MCF 10A (cell line): ENCODE data around the gene OSTM1. TPM values are rescaled to one million over a fixed set of nuclear protein-coding genes. Genes with fewer than 3 reads are reported as not detected.

Experiments
- BruUV-seq: library from RNA; stranded (reverse); fragments of 400-500 nt; replicated peaks from 2 replicates; lab custom pipeline; 2021; lab: Mats Ljungman, UMichigan
- CTCF ChIA-PET: fragments of 300-600 bp; sonication (Branson Sonifier 250); formaldehyde crosslinking; extraction: SDS; loops from one replicate; lab custom pipeline; 2021; ENCODE audit warnings: antibody characterized with exemption, inconsistent platforms; lab: Yijun Ruan, JAX
- POLR2A ChIA-PET: fragments of 300-600, 350-650 bp; sonication (Branson Sonifier 250); formaldehyde crosslinking; extraction: SDS; loops from one replicate; lab custom pipeline; 2020; ENCODE audit warnings: antibody characterized with exemption, inconsistent platforms; lab: Yijun Ruan, JAX
- DNase-seq: peaks from one replicate; pipeline ENCODE4 v3.0.0-alpha.2; 2018; ENCODE audit not compliant: unreplicated experiment
- H3K27ac Mint-ChIP-seq: one replicate; pipeline ENCODE4 v1.8.0; 2022; ENCODE audit warnings: mild to moderate bottlenecking, low read depth, mixed read lengths; ENCODE audit not compliant: unreplicated experiment
- H3K27me3 Mint-ChIP-seq: one replicate; pipeline ENCODE4 v1.8.0; 2022; ENCODE audit warnings: mixed read lengths; ENCODE audit not compliant: insufficient read depth, unreplicated experiment
- H3K36me3 Mint-ChIP-seq: one replicate; pipeline ENCODE4 v1.8.0; 2022; ENCODE audit warnings: mild to moderate bottlenecking, moderate library complexity, mixed read lengths; ENCODE audit not compliant: insufficient read depth, unreplicated experiment
- H3K4me1 Mint-ChIP-seq: one replicate; pipeline ENCODE4 v1.8.0; 2022; ENCODE audit warnings: mixed read lengths; ENCODE audit not compliant: insufficient read depth, unreplicated experiment
- H3K4me3 Mint-ChIP-seq: one replicate; pipeline ENCODE4 v1.8.0; 2022; ENCODE audit warnings: mild to moderate bottlenecking, moderate library complexity, mixed read lengths; ENCODE audit not compliant: unreplicated experiment
- H3K9me3 Mint-ChIP-seq: one replicate; pipeline ENCODE4 v1.8.0; 2022; ENCODE audit warnings: mixed read lengths; ENCODE audit not compliant: unreplicated experiment
- intact Hi-C: fragments of 100-400 bp; cut with micrococcal nuclease; formaldehyde crosslinking; loops from 2 replicates; pipeline ENCODE4 v1.14.1; 2022
- total RNA-seq: library from RNA; stranded (reverse); gene quantifications from 2 replicates; pipeline ENCODE4 v1.2.3, GENCODE V29; 2022
- TF ChIP-seq, protein P1 (sequence below): fragments of 200-600 bp; IDR thresholded peaks from one replicate; pipeline ENCODE4 v1.8.0; 2022; ENCODE audit warnings: antibody characterized with exemption, mild to moderate bottlenecking; ENCODE audit not compliant: unreplicated experiment

The OSTM1 gene
- total RNA-seq, 1 experiment from 2014 or later: 35.5 TPM

DNA sequence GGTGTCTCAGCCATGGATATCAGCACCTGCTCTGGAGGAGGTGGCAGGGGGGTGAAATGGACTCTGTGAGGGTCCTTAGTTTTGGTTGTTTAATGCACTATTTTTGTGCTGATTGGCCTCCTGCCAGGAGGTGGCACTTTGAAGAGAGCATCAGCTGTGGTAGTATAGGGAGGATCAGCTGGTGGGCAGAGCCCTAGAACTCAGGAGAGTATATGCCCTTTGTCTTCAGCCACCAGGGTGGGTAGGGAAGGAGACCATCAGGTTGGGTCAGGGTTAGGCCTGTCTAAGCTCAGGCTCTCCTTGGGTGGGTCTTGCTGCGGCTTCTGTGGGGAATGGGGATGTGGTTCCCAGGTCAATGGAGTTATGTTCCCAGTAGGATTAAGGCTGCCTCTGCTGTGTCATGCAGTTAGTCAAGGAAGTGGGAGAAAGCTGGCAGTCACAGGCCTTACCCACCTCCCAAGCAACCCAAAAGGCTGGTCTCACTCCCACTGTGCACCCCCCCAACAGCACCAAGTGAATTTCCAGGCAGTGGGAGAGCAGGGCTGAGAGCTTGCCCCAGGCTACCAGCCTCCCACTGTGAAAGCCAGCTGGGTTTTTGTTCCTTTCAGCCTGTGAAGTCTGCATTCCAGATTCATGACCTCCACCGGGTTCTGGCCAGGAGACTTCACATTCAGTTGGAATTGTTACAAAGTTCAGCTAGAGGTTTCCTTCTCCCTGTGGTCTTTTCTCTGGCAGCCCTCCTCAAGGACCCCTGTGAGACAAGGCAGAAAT is 5.7 kb upstream of the OSTM1 start:
- H3K9me3 Mint-ChIP-seq: no peaks in the 10 kb centered on the region
- H3K36me3 Mint-ChIP-seq: no peaks in the 10 kb centered on the region
- no TSS peak for BruUV-seq
- ChIA-PET CTCF (interaction anchor here (0.5 kb wide), 1 partner anchor 204 kb away, joined by 4 read pairs; no protein-coding TSS in a partner anchor), POLR2A (interaction anchor here (0.6 to 0.9 kb wide), 2 partner anchors 129 to 195 kb away, joined by 3 read pairs; no protein-coding TSS in a partner anchor)
- peak; percentile 30 for DNase-seq
- intact Hi-C loops: no loop called here
- no peak overlapping the region for H3K4me3 Mint-ChIP-seq
- no peak overlapping the region for H3K27ac Mint-ChIP-seq
- TF ChIP-seq, protein P1, sequence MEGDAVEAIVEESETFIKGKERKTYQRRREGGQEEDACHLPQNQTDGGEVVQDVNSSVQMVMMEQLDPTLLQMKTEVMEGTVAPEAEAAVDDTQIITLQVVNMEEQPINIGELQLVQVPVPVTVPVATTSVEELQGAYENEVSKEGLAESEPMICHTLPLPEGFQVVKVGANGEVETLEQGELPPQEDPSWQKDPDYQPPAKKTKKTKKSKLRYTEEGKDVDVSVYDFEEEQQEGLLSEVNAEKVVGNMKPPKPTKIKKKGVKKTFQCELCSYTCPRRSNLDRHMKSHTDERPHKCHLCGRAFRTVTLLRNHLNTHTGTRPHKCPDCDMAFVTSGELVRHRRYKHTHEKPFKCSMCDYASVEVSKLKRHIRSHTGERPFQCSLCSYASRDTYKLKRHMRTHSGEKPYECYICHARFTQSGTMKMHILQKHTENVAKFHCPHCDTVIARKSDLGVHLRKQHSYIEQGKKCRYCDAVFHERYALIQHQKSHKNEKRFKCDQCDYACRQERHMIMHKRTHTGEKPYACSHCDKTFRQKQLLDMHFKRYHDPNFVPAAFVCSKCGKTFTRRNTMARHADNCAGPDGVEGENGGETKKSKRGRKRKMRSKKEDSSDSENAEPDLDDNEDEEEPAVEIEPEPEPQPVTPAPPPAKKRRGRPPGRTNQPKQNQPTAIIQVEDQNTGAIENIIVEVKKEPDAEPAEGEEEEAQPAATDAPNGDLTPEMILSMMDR: no peak
- peaks cover 5% of the 10 kb centered on the region for H3K4me1 Mint-ChIP-seq
- H3K27me3 Mint-ChIP-seq: no peaks in the 10 kb centered on the region

DNA sequence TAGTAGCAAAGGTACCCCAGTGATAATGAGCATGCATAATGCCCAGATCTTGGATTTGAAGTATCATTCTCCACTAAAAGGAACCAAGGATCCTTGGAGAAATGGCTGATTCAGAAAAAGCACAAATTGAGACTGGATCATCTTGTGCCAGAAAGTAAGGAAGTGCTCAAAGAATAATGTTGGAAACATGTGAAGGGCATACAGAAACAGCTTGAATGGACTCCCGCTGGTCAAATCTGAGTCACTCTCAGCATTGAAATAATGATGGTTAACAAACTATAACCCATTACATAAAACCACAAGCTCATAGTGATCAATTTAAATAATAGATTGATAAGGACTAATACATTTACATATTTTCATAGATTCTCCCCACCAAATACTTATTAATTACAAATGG is 3.6 kb upstream of the OSTM1 start:
- TF ChIP-seq, protein P1: no peak
- BruUV-seq: no TSS peak
- H3K4me1 Mint-ChIP-seq: peaks cover 4% of the 10 kb centered on the region
- intact Hi-C loops: no loop called here
- no peak for DNase-seq
- no peaks in the 10 kb centered on the region for H3K9me3 Mint-ChIP-seq
- ChIA-PET POLR2A (no interaction called here), CTCF (no interaction called here)
- H3K27ac Mint-ChIP-seq: no peak overlapping the region
- no peaks in the 10 kb centered on the region for H3K27me3 Mint-ChIP-seq
- no peaks in the 10 kb centered on the region for H3K36me3 Mint-ChIP-seq
- H3K4me3 Mint-ChIP-seq: no peak overlapping the region

DNA sequence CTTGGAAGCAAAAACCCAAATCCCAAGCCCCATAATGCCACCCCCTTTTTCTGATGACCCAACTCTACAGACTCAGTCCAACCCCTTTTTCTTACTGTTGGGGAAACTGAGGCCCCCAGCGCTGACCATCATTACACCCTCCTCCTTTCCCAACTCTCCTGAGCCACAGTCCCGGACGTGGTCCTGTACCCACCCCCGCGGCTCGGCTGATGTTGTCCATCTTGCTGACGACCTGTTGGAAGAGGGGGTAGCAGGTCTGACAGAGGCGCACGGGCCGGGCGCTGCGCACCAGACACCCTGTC is 533 bp downstream of the OSTM1 start:
- intact Hi-C loops: no loop called here
- TF ChIP-seq, protein P1: no peak
- Mint-ChIP-seq H3K9me3 (no peaks in the 10 kb centered on the region), H3K36me3 (no peaks in the 10 kb centered on the region), H3K27me3 (no peaks in the 10 kb centered on the region), H3K4me3 (peak overlapping the region; percentile 72), H3K4me1 (peaks cover 6% of the 10 kb centered on the region), H3K27ac (peak overlapping the region; percentile 65)
- ChIA-PET POLR2A (interaction anchor here (0.7 to 1.5 kb wide), 5 partner anchors 11 to 770 kb away, joined by 3 to 8 read pairs (median 5); partner anchors contain the start of gene SNX3), CTCF (interaction anchor here (1.2 kb wide), 1 partner anchor 418 kb away, joined by 3 read pairs; no protein-coding TSS in a partner anchor)
- no peak for DNase-seq
- BruUV-seq: no TSS peak

DNA sequence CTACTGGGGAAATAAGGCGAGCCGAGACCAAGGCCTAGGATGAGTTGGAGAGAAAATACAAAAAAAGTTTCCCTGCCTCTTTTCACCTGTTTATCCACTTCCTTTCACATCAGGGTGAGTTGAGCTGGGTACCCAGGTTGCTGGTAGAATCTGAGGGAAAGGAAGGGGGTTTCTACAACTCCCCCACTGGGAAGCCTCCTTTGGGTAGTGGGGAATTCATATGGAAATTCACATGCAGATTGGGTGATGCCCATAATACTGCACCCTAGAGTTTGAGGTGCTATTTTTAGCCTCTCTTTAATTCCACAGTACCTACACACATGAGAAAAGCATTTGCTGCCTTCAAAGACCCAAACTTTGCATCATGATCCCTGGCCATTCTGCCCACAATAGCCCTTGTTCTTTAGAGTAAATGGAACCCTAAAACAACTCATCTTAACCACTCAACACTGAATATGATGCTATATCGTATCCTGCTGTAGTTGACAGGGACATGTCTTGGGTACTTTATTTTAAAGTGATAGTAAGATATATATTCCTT is 2.7 kb downstream of the OSTM1 start:
- Mint-ChIP-seq H3K4me1 (peaks cover 6% of the 10 kb centered on the region), H3K27me3 (no peaks in the 10 kb centered on the region), H3K36me3 (no peaks in the 10 kb centered on the region), H3K27ac (no peak overlapping the region), H3K4me3 (no peak overlapping the region), H3K9me3 (no peaks in the 10 kb centered on the region)
- ChIA-PET POLR2A (no interaction called here), CTCF (interaction anchor here (0.6 to 0.7 kb wide), 2 partner anchors 91 to 454 kb away, joined by 4 to 6 read pairs; no protein-coding TSS in a partner anchor)
- BruUV-seq: no TSS peak
- TF ChIP-seq, protein P1: no peak
- intact Hi-C loops: no loop called here
- DNase-seq: no peak
